ENCODE results near the gene IL12RB2. TPM values are rescaled to one million over a fixed set of nuclear protein-coding genes. Genes with fewer than 3 reads are reported as not detected.

The IL12RB2 gene
- total and polyA plus RNA-seq, 2 donors (not counting 3 experiments of a cell fraction or from before 2014, with no cell fraction given), result 0.42 TPM; not detected in 1

DNA sequence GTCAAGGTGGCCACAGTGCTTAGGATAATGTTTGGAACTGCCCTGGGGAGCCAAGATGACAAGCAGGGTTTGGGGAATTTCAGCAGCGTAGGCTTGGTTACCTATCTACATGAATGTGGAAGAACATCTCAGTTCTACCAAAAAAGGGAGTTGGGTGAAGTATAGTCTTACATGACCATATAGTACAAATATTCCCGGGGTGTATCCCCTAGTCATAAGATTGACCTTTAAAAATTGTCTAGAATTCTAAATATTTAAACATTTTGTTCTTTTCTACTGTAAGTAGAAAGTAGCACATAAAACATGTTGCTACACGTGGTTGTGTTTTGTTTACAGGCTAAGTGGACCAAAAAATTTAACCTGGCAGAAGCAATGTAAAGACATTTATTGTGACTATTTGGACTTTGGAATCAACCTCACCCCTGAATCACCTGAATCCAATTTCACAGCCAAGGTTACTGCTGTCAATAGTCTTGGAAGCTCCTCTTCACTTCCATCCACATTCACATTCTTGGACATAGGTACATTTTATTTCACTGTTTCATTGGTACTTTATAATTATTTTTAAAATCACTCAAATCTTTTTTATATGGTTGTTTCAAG is 20.3 kb downstream of the IL12RB2 start:
- Histone ChIP-seq H4K20me1 (replicated peaks; ENCODE audit: control insufficient read depth, extremely low read depth, insufficient read depth, low read length) (no peaks in the 10 kb centered on the region), H3K9ac (replicated peaks; ENCODE audit: extremely low read depth, insufficient read depth, low read length) (no peak overlapping the region), H3K79me2 (ENCODE audit: control insufficient read depth, insufficient read depth, low read length) (no peaks in the 10 kb centered on the region), H3K27ac (ENCODE audit: insufficient read depth, low read depth, low read length) (no peak overlapping the region), H3K9me3 (replicated peaks; ENCODE audit: control insufficient read depth, insufficient read depth, low read length) (no peaks in the 10 kb centered on the region), H3K9me1 (replicated peaks; ENCODE audit: control insufficient read depth, extremely low read depth, insufficient read depth, low read length) (no peaks in the 10 kb centered on the region), H3K4me1 (ENCODE audit: control insufficient read depth, extremely low read depth, insufficient read depth, low read length) (no peaks in the 10 kb centered on the region), H3K36me3 (ENCODE audit: control insufficient read depth in 2 of 2, extremely low read depth in 1 of 2, insufficient read depth in 2 of 2, low read length in 2 of 2) (no peaks in the 10 kb centered on the region), H3K4me2 (ENCODE audit: insufficient read depth, low read length) (no peak overlapping the region), H3K4me3 (replicated peaks in 1 of 3; ENCODE audit: insufficient read depth in 1 of 3, low read depth in 1 of 3, low read length in 3 of 3) (no peak overlapping the region), H2AFZ (ENCODE audit: low read depth, low read length) (no peak overlapping the region), H3K27me3 (ENCODE audit: control insufficient read depth in 2 of 2, insufficient read depth in 2 of 2, low read length in 2 of 2) (peaks cover 4 to 6% of the 10 kb centered on the region in 2 experiments)
- dilution Hi-C loops (cut with MboI; ENCODE audit: extremely low pct_ligation_motif_present, low sequenced_read_pairs), result no loop called here
- CTCF ChIA-PET, result interaction anchor here (1.3 kb wide), 1 partner anchor 42 kb away, joined by 3 read pairs; no protein-coding TSS in a partner anchor
- POLR2A ChIA-PET, result no interaction called here
- BruUV-seq (replicated peaks), result no TSS peak
- DNase-seq (ENCODE audit: low read depth, low spot score) (no peak), FAIRE-seq (no peak)
- TF ChIP-seq POLR2A (IDR thresholded peaks at IDR 0.05; ENCODE audit: low read depth, low read length) (no peak), GATA2 (IDR thresholded peaks at IDR 0.05; ENCODE audit: insufficient read depth, insufficient read length, low read depth, low read length) (no peak), MYC (IDR thresholded peaks at IDR 0.05; ENCODE audit: low read depth, low read length) (no peak), JUN (IDR thresholded peaks at IDR 0.05; ENCODE audit: borderline replicate concordance, insufficient read depth, insufficient read length, low read depth) (no peak), EZH2 (IDR thresholded peaks at IDR 0.05; ENCODE audit: borderline replicate concordance, low read depth, low read length, severe bottlenecking) (no peak), FOS (IDR thresholded peaks at IDR 0.05; ENCODE audit: borderline replicate concordance, insufficient read depth, low read length) (no peak), POLR2AphosphoS5 (IDR thresholded peaks at IDR 0.05; ENCODE audit: insufficient read depth, low read depth, low read length) (no peak)
- TF ChIP-seq, protein P1, sequence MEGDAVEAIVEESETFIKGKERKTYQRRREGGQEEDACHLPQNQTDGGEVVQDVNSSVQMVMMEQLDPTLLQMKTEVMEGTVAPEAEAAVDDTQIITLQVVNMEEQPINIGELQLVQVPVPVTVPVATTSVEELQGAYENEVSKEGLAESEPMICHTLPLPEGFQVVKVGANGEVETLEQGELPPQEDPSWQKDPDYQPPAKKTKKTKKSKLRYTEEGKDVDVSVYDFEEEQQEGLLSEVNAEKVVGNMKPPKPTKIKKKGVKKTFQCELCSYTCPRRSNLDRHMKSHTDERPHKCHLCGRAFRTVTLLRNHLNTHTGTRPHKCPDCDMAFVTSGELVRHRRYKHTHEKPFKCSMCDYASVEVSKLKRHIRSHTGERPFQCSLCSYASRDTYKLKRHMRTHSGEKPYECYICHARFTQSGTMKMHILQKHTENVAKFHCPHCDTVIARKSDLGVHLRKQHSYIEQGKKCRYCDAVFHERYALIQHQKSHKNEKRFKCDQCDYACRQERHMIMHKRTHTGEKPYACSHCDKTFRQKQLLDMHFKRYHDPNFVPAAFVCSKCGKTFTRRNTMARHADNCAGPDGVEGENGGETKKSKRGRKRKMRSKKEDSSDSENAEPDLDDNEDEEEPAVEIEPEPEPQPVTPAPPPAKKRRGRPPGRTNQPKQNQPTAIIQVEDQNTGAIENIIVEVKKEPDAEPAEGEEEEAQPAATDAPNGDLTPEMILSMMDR (IDR thresholded peaks at IDR 0.05; ENCODE audit: extremely low read depth in 1 of 2, insufficient read depth in 1 of 2, low read depth in 1 of 2, low read length in 2 of 2), result no peak
- TF ChIP-seq, protein P2, sequence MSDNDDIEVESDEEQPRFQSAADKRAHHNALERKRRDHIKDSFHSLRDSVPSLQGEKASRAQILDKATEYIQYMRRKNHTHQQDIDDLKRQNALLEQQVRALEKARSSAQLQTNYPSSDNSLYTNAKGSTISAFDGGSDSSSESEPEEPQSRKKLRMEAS (IDR thresholded peaks at IDR 0.05; ENCODE audit: insufficient read depth, insufficient read length), result no peak
- intact Hi-C loops (cut with micrococcal nuclease), result no loop called here

Measured in endothelial cell of umbilical vein (primary cell).